Liver (tissue), 3 donors: Measurements from ENCODE around the gene AGPAT1.

Source experiments
- ATF3 ChIP-seq: IDR thresholded peaks from 2 replicates; pipeline ENCODE4 v1.6.1; 2016; ENCODE audit warnings: antibody characterized with exemption
- EGR1 ChIP-seq, 2 donors: IDR thresholded peaks; 2 replicates each; pipeline ENCODE4 v1.6.1; 2016 to 2018; ENCODE audit warnings: antibody characterized with exemption in 2 of 2, low read depth in 2 of 2
- FOXA1 ChIP-seq: IDR thresholded peaks from 2 replicates; pipeline ENCODE4 v1.6.1; 2016; ENCODE audit warnings: antibody characterized with exemption
- FOXA2 ChIP-seq: IDR thresholded peaks from 2 replicates; pipeline ENCODE4 v1.6.1; 2016; ENCODE audit warnings: antibody characterized with exemption
- HNF4A ChIP-seq, 2 donors: conservative IDR thresholded peaks; 2 replicates each; pipeline ENCODE4 v1.6.1; 2016; ENCODE audit warnings: antibody characterized with exemption in 2 of 2, mild to moderate bottlenecking in 2 of 2
- MAX ChIP-seq: IDR thresholded peaks from 2 replicates; pipeline ENCODE4 v1.6.1; 2016; ENCODE audit warnings: antibody characterized with exemption
- RAD21 ChIP-seq, 2 donors: IDR thresholded peaks; 2 replicates each; pipeline ENCODE4 v1.6.1; 2016; ENCODE audit warnings: antibody characterized with exemption in 2 of 2, mild to moderate bottlenecking in 2 of 2
- SP1 ChIP-seq: IDR thresholded peaks from 2 replicates; pipeline ENCODE4 v1.6.1; 2018; ENCODE audit warnings: antibody characterized with exemption, mild to moderate bottlenecking
- TAF1 ChIP-seq: conservative IDR thresholded peaks from 2 replicates; pipeline ENCODE4 v1.6.1; 2016; ENCODE audit warnings: antibody characterized with exemption, mild to moderate bottlenecking
- YY1 ChIP-seq: IDR thresholded peaks from 2 replicates; pipeline ENCODE4 v1.6.1; 2016; ENCODE audit warnings: antibody characterized with exemption, mild to moderate bottlenecking
- TF ChIP-seq, protein P1 (sequence below): fragments of 150-350 bp; IDR thresholded peaks from 2 replicates; pipeline ENCODE4 v1.5.1; 2017; ENCODE audit warnings: improper control_type of control experiment, low read depth, low read length; ENCODE audit not compliant: missing input control
- donor health status: healthy.
- donor health status: healthy.

DNA sequence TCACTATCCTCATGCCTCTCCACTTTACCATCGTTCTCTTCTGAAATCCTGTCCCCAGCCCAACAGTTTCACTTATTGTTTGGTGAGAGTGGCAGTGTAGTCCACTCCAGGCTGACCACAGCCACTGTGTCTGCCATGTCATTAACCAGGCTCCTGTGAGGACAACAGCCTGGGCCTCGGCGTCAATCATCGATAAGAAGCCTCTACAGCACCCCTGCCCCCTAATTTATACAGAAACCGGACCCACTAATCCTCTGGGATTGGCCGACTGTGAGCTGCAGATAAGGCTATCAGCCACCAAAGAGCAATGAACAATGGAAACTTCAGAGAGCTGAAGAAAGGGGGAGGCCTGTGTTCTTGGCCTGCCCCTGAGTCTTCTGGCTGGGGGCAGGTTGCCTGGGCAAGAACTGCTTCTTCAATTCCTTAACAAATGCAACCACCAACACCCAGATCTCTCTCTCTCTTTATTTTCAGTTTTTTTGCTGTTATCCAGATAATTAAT is 8.1 kb downstream of the AGPAT1 start:
- TF ChIP-seq, protein P1, sequence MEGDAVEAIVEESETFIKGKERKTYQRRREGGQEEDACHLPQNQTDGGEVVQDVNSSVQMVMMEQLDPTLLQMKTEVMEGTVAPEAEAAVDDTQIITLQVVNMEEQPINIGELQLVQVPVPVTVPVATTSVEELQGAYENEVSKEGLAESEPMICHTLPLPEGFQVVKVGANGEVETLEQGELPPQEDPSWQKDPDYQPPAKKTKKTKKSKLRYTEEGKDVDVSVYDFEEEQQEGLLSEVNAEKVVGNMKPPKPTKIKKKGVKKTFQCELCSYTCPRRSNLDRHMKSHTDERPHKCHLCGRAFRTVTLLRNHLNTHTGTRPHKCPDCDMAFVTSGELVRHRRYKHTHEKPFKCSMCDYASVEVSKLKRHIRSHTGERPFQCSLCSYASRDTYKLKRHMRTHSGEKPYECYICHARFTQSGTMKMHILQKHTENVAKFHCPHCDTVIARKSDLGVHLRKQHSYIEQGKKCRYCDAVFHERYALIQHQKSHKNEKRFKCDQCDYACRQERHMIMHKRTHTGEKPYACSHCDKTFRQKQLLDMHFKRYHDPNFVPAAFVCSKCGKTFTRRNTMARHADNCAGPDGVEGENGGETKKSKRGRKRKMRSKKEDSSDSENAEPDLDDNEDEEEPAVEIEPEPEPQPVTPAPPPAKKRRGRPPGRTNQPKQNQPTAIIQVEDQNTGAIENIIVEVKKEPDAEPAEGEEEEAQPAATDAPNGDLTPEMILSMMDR: no peak
- no peak for TF ChIP-seq TAF1
- TF ChIP-seq FOXA1: no peak
- no peak for TF ChIP-seq RAD21 (IDR thresholded peaks at IDR 0.05)
- no peak for TF ChIP-seq SP1
- no peak for TF ChIP-seq MAX
- no peak for TF ChIP-seq ATF3
- no peak for TF ChIP-seq FOXA2
- TF ChIP-seq YY1: no peak
- TF ChIP-seq HNF4A (conservative IDR thresholded peaks at IDR 0.05): no peak
- no peak for TF ChIP-seq EGR1 (IDR thresholded peaks at IDR 0.05; ENCODE audit: low read depth in 2 of 2)
